Measurements from ENCODE around the gene NFATC2. TPM values are rescaled to one million over a fixed set of nuclear protein-coding genes. Genes with fewer than 3 reads are reported as not detected.

NFATC2 gene
- total RNA-seq, 1 experiment from 2014 or later = 6.3 TPM

GRCh38 chr20:51374961-51375360 is 167.6 kb downstream of the NFATC2 start:
- Histone ChIP-seq H3K9me2 (ENCODE audit: insufficient read depth) (no peaks in the 10 kb centered on the region), H3K9me3 (ENCODE audit: insufficient read depth, low read depth) (no peaks in the 10 kb centered on the region), H3F3A (ENCODE audit: insufficient read depth, low read depth) (no peaks in the 10 kb centered on the region), H3K4me2 (no peak overlapping the region), H4K20me1 (ENCODE audit: insufficient read depth) (no peaks in the 10 kb centered on the region), H3K4me1 (replicated peaks; ENCODE audit: insufficient read depth) (peaks cover 8% of the 10 kb centered on the region; the same call in 1 of the 2 replicates), H2AFZ (no peak overlapping the region), H3K27ac (no peak overlapping the region), H3K36me3 (ENCODE audit: low read depth) (no peaks in the 10 kb centered on the region), H3K27me3 (ENCODE audit: insufficient read depth, low read depth) (no peaks in the 10 kb centered on the region), H3K79me2 (ENCODE audit: low read depth) (no peaks in the 10 kb centered on the region), H3K4me3 (no peak overlapping the region)
- ChIA-PET POLR2A (ENCODE audit: unreplicated experiment) (no interaction called here), CTCF (interaction anchor here (0.6 kb wide), 1 partner anchor 225 kb away, joined by 3 read pairs; no protein-coding TSS in a partner anchor)
- TF ChIP-seq EZH2 (IDR thresholded peaks at IDR 0.05; ENCODE audit: low read depth) (no peak), CTCF (conservative IDR thresholded peaks at IDR 0.05) (no peak)
- no peak for DNase-seq
- BruUV-seq (replicated peaks) = no TSS peak
- intact Hi-C loops (cut with micrococcal nuclease; ENCODE audit: unreplicated experiment) = loop anchor here (5.0 kb wide), 1 partner anchor 157 kb away; no protein-coding TSS in a partner anchor

DNA sequence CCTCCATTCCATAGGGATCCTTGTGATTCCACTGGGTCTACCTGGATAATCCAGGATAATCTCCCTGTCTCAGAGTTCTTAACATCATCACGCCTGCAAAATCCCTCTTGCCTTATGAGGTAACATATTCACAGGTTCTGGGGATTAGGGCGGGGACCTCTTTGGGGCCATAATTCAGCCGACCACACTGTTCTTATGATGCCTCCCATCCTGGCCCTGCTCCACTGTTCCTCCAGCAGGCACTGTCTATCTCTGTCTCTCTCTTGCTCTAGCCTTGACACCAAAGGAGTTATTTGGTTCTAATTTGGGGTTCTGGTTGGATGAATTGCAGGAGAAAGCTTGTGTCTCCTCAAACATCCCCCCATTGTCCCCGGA is 168.1 kb downstream of the NFATC2 start:
- CTCF ChIA-PET = interaction anchor here (0.6 kb wide), 1 partner anchor 226 kb away, joined by 3 read pairs; no protein-coding TSS in a partner anchor

GRCh38 chr20:51373713-51374455 is 168.6 kb downstream of the NFATC2 start:
- BruUV-seq (replicated peaks) = no TSS peak
- Histone ChIP-seq H3K27me3 (ENCODE audit: insufficient read depth, low read depth) (no peaks in the 10 kb centered on the region), H3F3A (ENCODE audit: insufficient read depth, low read depth) (no peaks in the 10 kb centered on the region), H3K27ac (no peak overlapping the region), H3K79me2 (ENCODE audit: low read depth) (no peaks in the 10 kb centered on the region), H4K20me1 (ENCODE audit: insufficient read depth) (no peaks in the 10 kb centered on the region), H3K4me3 (no peak overlapping the region), H3K4me1 (replicated peaks; ENCODE audit: insufficient read depth) (peaks cover 4% of the 10 kb centered on the region; the same call in 1 of the 2 replicates), H3K36me3 (ENCODE audit: low read depth) (no peaks in the 10 kb centered on the region), H3K9me3 (ENCODE audit: insufficient read depth, low read depth) (no peaks in the 10 kb centered on the region), H3K4me2 (no peak overlapping the region), H2AFZ (no peak overlapping the region), H3K9me2 (ENCODE audit: insufficient read depth) (no peaks in the 10 kb centered on the region)
- ChIA-PET CTCF (interaction anchor here (1.0 kb wide), 1 partner anchor 221 kb away, joined by 4 read pairs; no protein-coding TSS in a partner anchor), POLR2A (ENCODE audit: unreplicated experiment) (interaction anchor here (0.5 kb wide), 1 partner anchor 912 kb away, joined by 3 read pairs; no protein-coding TSS in a partner anchor)
- TF ChIP-seq EZH2 (IDR thresholded peaks at IDR 0.05; ENCODE audit: low read depth) (no peak), CTCF (conservative IDR thresholded peaks at IDR 0.05) (no peak)
- intact Hi-C loops (cut with micrococcal nuclease; ENCODE audit: unreplicated experiment) = loop anchor here (2.0 to 5.0 kb wide), 2 partner anchors 83 to 158 kb away; no protein-coding TSS in a partner anchor
- no peak for DNase-seq

More for the DNA sequence above, 168.1 kb downstream of the NFATC2 start:
- POLR2A ChIA-PET (ENCODE audit: unreplicated experiment) = no interaction called here
- H3F3A ChIP-seq (ENCODE audit: insufficient read depth, low read depth) = no peaks in the 10 kb centered on the region
- H3K36me3 ChIP-seq (ENCODE audit: low read depth) = no peaks in the 10 kb centered on the region
- DNase-seq = no peak
- no peak overlapping the region for H2AFZ ChIP-seq
- H4K20me1 ChIP-seq (ENCODE audit: insufficient read depth) = no peaks in the 10 kb centered on the region
- BruUV-seq (replicated peaks) = no TSS peak
- no peaks in the 10 kb centered on the region for H3K27me3 ChIP-seq (ENCODE audit: insufficient read depth, low read depth)
- intact Hi-C loops (cut with micrococcal nuclease; ENCODE audit: unreplicated experiment) = loop anchor here (5.0 kb wide), 1 partner anchor 158 kb away; no protein-coding TSS in a partner anchor
- no peak overlapping the region for H3K4me2 ChIP-seq
- H3K4me1 ChIP-seq (replicated peaks; ENCODE audit: insufficient read depth) = peaks cover 4% of the 10 kb centered on the region; the same call in 1 of the 2 replicates
- no peak for TF ChIP-seq CTCF (conservative IDR thresholded peaks at IDR 0.05)
- no peak for TF ChIP-seq EZH2 (IDR thresholded peaks at IDR 0.05; ENCODE audit: low read depth)
- no peaks in the 10 kb centered on the region for H3K79me2 ChIP-seq (ENCODE audit: low read depth)
- H3K9me3 ChIP-seq (ENCODE audit: insufficient read depth, low read depth) = no peaks in the 10 kb centered on the region
- no peak overlapping the region for H3K4me3 ChIP-seq
- no peak overlapping the region for H3K27ac ChIP-seq
- H3K9me2 ChIP-seq (ENCODE audit: insufficient read depth) = no peaks in the 10 kb centered on the region

Measured in PC-9 (cell line).